GM06990 (cell line): Measurements from ENCODE around the gene C4BPA.

Experiments used
- DNase-seq: peaks from one replicate; pipeline ENCODE4 v3.0.0-alpha.2; 2011; ENCODE audit not compliant: insufficient read length; ENCODE audit errors: extremely low read depth
- H3K27me3 ChIP-seq: replicated peaks from 2 replicates; pipeline ENCODE4 v1.6.0; 2011; ENCODE audit warnings: low read length; ENCODE audit not compliant: control insufficient read depth, insufficient read depth
- H3K36me3 ChIP-seq: 2 replicates; pipeline ENCODE4 v1.5.1; 2011; ENCODE audit warnings: low read length; ENCODE audit not compliant: control insufficient read depth, insufficient read depth
- H3K4me3 ChIP-seq: replicated peaks from 2 replicates; pipeline ENCODE4 v1.5.1; 2011; ENCODE audit warnings: low read depth, mild to moderate bottlenecking, control low read depth, low read length
- TF ChIP-seq, protein P1 (sequence below): IDR thresholded peaks from 2 replicates; pipeline ENCODE4 v1.5.1; 2011; ENCODE audit warnings: low read length, control low read depth, mild to moderate bottlenecking, inconsistent platforms; ENCODE audit not compliant: insufficient read depth, poor library complexity, severe bottlenecking

Gene C4BPA

GRCh38 chr1:207152792-207153468 lies 48.9 kb downstream of the C4BPA start:
- Histone ChIP-seq H3K36me3 (no peaks in the 10 kb centered on the region), H3K4me3 (no peak overlapping the region), H3K27me3 (no peaks in the 10 kb centered on the region)
- TF ChIP-seq, protein P1, sequence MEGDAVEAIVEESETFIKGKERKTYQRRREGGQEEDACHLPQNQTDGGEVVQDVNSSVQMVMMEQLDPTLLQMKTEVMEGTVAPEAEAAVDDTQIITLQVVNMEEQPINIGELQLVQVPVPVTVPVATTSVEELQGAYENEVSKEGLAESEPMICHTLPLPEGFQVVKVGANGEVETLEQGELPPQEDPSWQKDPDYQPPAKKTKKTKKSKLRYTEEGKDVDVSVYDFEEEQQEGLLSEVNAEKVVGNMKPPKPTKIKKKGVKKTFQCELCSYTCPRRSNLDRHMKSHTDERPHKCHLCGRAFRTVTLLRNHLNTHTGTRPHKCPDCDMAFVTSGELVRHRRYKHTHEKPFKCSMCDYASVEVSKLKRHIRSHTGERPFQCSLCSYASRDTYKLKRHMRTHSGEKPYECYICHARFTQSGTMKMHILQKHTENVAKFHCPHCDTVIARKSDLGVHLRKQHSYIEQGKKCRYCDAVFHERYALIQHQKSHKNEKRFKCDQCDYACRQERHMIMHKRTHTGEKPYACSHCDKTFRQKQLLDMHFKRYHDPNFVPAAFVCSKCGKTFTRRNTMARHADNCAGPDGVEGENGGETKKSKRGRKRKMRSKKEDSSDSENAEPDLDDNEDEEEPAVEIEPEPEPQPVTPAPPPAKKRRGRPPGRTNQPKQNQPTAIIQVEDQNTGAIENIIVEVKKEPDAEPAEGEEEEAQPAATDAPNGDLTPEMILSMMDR = no peak
- DNase-seq = no peak

- no peak for DNase-seq
- TF ChIP-seq, protein P1 = no peak
- Histone ChIP-seq H3K36me3 (no peaks in the 10 kb centered on the region), H3K27me3 (no peaks in the 10 kb centered on the region), H3K4me3 (no peak overlapping the region)
Measured at GRCh38 chr1:207155028-207155427, 51.0 kb downstream of the C4BPA start.

- no peak for DNase-seq
- Histone ChIP-seq H3K27me3 (no peaks in the 10 kb centered on the region), H3K36me3 (no peaks in the 10 kb centered on the region), H3K4me3 (no peak overlapping the region)
- TF ChIP-seq, protein P1 = no peak
Measured at GRCh38 chr1:207156095-207156494, 52.1 kb downstream of the C4BPA start.

GRCh38 chr1:207156826-207157225 lies 52.8 kb downstream of the C4BPA start:
- TF ChIP-seq, protein P1 = no peak
- Histone ChIP-seq H3K36me3 (no peaks in the 10 kb centered on the region), H3K27me3 (no peaks in the 10 kb centered on the region), H3K4me3 (no peak overlapping the region)
- DNase-seq = no peak

DNA sequence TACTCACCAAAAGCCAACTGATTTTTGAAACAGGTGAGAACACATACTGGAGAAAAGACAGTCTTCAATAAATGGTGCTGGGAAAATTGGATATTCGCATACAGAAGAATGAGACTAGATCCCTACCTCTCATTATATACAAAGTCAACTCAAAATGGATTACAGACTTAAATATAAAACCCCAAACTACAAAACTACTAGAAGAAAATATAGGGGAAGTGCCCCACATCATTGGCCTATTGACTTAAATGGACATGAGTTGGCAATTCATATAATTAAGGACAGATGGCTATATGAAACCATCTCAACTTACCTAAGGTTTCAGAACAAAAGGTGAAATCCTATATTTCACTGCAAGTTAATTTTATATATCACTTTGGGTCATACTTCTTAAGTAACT lies 60.1 kb downstream of the C4BPA start:
- TF ChIP-seq, protein P1 = no peak
- no peaks in the 10 kb centered on the region for H3K27me3 ChIP-seq
- H3K4me3 ChIP-seq = no peak overlapping the region
- no peak for DNase-seq
- no peaks in the 10 kb centered on the region for H3K36me3 ChIP-seq

DNA sequence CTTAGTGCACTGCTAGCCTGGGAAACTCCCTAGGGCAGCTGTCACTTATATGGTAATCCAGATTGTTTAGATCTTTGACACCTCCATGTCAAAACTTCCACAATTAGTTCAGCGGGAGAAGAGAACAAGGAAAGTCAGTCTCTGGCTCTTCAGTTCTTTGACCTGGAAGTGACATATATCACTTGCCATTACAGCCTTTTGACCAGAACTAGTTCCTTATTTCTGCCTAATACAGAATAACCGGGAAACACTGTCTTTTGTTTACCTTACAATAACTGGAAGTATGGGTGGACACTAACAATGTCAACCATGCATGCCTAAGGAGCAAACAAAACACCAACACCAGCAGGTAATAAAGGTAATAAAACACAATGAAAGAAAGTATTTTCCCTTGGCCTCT lies 68.3 kb downstream of the C4BPA start:
- DNase-seq = no peak
- Histone ChIP-seq H3K27me3 (no peaks in the 10 kb centered on the region), H3K4me3 (no peak overlapping the region), H3K36me3 (no peaks in the 10 kb centered on the region)
- TF ChIP-seq, protein P1 = no peak
